ENCODE data around the gene CLMN.
"Not testable (repeated sequence)": the region's sequence is repeated elsewhere in the genome, so short reads cannot be mapped to it uniquely, and the experiment has no call there.

The CLMN gene

DNA sequence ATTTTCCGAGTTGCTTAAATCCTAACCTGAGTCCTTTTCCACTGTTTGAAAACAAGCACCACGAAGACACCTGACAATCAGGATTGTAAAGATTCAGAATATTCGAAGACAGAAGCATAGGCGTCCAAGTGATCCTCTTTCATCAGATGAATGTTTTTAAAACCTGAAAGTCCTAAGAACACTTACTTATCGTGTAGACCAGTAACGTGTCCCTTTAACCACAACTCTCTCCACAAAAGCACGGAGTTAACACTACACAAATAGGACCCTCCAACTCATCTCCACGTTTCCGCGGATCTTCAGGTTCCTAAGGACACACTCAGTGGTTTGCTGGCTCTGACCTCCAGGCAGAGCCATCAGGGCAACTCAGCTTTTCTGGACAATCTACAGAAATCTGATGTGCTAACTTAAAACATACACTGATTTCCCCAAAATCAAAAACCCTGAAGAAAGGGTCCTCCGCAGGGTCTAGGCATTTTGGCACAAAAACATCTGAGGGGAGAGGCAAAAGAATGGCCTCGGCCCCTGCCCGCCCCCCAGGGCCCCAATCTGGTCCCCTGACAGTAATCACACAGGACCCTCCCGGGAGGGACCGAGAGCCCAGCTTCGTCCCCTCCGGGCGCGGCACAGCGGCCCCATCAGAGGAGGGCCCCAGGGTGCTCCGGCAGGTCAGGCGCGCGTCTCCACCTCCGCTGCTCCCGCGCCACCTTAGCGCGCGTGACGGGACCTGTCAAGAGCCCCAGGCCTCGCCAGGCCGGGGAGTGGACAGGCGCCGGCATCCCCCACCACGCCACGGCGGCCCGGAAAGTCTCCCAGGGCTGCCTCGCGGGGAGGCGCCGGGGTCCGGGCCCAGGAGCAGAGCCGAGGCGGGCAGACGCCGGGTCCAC, 163.3 kb downstream of the CLMN start:
- peak; percentile 14 for DNase-seq

DNA sequence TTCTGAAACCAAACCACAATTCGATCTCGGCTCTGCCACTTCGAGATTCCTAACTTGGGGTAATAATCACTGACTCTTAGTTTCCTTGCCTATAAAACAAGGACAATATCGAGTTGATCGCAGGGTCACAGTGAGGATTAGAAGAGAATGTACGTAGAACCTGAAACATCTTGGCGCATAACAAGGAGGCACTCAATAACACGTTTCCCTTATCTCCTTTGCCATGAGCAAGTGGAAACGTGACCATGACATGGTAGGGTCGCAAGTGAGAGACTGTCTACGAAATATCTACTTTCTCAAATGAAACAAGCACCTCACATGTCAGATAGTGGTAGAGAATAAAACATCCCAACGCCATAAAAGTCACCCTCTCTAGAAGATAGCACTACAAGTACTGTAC, 164.7 kb downstream of the CLMN start:
- DNase-seq, result no peak

DNA sequence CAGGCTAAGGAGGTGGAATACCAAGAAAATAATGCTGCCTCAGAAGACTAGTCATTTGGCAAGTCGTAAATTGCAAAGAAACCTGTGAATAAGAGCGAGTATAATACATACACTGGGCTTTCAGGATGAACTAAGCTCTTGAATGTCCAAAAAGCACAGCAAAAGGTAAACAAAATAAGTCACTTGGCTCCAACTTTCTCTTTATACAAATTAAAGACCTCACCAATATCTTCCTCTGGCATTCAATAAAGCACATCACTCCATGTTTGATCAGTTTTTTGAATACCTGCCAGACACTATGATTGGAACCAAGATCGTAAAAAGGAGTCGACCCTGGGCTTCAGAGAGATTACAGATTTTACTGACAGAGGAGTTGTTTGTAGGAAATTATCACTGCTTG, 165.8 kb downstream of the CLMN start:
- DNase-seq, result no peak

DNA sequence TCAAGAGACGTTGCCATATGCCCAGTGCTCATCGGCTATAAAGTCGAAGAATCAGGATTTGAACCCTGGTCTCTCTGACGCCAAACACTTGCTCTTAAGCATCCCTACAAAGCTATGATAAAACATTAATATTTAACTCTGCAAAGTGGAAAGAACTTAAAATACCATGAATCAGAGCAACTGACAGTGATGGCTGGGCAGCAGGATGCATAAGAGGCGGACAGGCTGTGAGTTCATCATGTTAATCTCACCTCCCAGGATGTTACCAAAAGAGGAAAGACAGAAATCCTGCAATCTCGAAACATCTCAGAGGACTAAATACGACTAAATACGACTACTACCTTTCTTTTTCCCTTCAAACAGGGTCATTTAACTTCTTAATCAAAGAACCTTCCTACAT, 168.1 kb downstream of the CLMN start:
- no peak for DNase-seq

DNA sequence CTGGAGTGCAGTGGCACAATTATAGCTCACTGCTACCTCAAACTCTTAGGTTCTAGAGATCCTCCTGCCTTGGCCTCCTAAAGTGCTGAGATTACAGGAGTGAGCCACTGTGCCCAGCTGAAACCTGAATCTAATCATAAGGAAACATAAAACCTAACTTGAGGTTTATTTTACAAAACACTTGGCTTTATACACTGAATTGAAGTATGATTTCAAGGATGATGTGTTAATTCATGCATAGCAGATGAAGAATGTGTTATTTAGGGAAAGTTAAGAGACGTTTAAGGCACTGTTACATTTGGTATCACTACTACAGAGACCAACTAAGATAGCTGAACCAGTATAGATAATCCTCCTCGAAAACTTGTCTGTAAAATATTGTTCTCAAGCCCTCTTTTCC, 168.8 kb downstream of the CLMN start:
- no peak for DNase-seq

DNA sequence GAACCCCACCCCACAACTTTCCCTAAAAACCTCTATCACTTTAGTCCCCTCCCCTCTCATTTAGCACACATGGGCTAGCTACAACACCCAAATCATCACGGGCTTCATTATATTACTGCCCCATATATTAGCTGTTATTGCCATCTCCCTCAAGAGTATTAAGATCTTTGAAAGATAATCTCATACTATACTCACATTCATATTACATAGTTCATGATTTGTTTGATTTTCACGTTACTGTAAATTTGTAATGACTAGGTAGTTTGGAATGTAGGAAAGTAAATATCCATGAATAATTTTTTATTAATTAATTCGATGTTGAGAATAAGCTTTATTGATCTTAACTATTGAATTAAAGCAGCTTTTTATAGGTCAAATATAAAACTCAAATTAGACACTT, 170.3 kb downstream of the CLMN start:
- DNase-seq, result no peak

DNA sequence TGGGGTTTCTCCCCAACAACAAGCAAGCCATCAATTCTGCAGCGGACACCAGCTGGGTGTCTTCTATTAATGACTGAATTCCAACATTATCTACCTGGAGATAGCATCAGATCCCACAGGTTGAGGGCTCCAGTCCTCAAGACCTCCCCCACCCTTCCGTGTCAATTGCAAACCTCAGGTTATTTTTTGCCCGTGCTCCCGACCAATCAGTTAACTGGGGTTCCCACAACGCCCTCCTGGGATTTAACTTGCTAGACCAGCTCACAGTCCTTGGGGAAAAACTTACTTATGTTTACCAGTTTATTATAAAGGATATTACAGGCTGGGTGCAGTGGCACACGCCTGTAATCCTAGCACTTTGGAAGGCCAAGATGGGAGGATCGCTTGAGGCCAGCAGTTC, 172.1 kb downstream of the CLMN start:
- no peak for DNase-seq

DNA sequence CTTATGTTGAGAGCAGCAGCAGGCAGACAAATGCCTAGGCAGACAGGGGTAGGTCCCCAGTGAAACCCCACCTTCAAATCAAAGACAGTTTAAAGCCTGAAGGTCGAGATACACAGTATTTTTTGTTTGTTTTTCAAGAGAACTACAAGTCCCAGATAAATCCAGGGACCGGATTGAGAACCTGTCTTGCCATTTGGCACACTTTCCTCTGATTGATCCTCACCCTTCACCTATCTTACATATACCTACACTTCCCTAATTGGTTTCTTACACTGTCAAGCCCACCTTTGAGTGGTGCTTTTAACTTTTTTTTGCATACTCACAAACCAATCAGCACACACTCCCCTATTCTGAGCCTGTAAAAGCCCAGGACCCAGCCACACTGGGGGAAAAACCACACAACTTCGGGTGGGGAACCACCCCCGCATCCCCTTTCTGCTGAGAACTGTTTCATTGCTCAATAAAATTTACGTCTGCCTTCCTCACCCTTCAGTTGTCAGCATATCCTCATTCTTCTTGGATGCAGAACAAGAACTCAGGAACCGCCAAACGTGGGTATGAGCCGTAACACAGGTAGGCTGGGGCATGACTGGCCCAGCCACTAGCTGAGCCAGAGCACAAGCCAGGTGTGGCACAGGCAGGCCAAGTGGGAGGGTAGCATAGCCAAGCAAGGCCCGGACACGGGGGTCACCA, 173.5 kb downstream of the CLMN start:
- no peak for DNase-seq

DNA sequence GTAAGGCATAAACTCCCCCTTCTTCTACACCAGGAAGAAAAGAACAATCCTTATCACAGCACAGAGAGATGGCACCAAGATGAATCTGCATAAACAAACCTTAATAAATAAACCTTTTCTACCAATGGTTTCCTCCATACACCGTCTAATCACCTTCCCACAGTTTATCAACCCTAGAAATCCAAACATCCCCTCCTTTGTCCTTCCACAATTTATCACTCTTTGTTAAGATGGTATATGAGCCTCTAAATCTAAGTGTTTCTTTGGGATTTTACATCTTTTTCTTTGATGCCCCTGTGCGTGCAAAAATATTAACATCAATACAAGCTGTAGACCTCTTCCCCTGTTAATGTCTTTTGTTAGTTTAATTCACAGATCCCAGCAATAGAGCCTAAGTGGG, 174.9 kb downstream of the CLMN start:
- DNase-seq, result no peak

DNA sequence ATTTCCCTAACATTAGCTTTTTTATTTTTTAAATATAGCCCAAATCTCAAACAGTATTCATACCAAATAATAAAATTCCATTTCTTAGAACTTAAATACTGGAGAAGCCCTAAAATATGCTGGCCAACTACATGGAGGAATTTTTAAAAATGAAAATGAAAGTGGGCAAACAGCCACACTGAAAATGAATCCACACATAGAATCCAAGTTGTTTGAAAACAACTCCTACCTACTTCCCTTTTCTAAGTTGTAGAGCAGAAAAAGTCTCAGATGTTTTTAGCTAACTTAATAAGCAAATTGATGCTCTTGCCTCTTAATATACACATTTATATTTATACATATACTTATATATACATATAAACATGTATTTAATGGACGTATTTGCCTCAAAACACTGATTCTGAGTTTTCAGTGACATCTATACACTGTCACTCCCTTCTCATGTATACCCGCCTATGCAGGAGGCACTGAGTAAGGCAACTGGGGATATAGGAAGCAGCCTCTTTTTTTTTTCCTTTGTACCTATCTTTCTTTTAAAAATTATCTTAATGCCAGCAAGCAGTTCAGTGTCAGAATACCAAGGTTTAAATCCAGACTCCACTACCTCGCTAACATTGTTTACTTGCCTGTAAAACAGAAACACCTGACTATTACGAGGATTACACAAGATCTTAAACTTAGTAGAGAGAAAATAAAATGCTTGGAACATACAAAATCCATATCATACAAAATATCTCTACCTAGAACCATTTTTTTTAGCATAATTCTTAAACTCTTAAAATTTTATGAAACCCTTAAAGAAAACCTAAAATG, 175.7 kb downstream of the CLMN start:
- no peak for DNase-seq

DNA sequence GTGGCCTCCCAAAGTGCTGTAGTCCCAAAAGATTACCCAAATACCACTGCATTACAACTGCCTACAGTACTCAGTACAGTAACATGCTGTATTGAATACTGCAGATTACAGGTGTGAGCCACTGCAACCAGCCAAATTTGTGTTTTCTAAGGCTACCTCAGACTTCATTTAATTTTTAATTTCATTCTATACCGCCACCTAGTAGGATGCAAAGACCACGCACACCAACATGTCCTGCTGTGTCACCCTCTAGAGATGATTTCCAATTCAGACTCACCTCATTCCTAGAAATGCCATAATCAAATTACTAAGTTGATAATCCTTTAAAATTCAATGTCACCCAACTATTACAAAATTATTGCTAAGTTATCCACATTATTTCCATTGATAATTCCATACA, 177.5 kb downstream of the CLMN start:
- DNase-seq, result no peak

DNA sequence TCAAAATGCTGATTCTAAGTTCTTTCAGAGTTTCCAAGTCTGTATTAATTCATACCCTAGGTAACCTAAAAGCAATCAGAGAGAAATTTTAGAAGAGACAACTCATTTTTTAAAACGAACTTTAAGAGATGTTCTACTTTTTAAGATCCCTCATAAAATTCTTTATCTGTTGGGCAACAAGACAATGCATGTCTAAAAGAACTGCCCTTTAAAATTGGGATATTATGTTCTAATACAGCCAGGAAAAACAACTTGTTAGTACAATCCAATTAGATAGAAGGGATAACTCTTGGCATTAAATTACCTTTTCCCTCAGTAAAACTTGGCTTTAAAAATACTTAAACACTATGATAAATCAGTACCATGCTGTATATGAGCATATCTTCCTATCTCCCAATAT, 178.0 kb downstream of the CLMN start:
- no peak for DNase-seq

DNA sequence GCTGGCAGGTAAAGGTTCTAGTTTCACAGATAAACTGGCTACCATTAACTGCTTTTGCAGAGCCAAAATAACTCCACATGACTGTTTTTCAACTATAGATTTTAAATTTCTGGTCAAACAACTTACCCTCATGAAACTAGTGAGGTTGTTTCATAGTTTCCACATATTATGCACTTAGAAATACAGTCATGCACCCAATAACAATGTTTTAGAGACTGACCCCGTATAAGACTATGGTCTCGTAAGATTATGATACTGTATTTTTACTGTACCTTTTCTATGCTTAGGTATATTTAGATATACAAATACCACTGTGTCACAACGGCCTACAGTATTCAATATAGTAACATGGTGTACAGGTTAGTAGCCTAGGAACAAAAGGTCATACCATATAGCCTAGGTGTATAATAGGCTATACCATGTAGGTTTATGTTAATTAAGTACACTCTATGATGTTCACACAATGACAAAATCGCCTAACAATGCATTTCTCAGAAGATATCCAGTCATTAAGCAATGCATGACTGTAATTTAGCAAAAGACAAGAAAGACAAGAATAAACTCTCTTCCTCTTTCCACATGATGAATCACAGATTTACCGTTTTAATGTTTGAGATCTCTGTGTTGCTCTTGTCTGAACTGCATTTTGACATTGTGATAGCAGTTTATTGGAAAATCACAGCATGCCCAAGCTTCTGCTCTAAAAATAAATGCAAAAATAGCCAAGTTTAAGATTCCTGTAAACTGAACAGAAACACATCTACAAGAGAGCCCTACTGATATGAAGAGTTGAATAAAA, 179.4 kb downstream of the CLMN start:
- DNase-seq, result no peak

DNA sequence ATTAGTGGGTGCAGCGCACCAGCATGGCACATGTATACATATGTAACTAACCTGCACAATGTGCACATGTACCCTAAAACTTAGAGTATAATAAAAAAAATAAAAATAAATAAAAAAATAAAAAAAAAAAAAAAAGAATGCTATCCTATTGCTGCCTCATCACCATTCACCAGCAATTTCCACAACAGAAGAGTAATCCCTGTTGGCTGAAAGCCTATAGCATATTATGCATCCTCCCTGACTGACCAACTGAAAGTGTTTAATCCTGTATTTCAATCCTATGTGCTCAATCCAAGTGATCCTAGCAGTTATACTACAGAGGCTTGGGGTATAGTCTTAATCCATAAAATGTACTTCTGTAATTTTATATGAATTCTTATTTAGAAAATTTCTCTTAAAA, 180.8 kb downstream of the CLMN start:
- no peak for DNase-seq

DNA sequence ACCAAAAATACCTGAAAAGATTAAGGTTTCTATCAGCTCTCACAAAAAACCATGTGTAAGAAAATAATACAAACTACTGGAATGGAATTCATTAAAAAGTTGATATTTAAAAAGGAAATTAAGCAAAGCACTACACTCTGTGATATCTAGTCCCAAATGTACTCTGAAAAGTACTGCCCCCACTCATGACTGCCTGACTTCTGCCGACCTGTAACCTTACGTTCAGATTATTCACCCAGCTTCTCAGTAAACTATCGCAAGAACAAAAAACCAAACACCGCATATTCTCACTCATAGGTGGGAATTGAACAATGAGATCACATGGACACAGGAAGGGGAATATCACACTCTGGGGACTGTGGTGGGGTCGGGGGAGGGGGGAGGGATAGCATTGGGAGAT, 181.3 kb downstream of the CLMN start:
- DNase-seq, result not testable (repeated sequence)

DNA sequence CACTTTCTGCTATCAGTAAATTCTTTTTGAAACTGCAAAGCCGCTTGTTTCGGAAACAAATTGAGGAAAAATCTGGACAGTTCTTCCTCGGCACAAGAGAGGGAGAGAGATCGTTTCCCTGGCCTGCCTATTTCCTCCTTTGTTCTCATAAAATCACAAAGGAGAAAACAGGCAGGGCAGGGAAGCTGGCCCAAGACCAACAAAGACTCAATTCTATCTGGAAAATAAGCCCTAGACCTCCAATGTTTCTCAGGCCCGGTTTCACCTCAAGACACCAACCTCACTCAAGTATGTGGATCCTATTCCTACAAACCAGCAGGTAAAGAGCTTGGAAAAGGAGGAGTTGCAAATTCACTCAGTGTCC, 181.9 kb downstream of the CLMN start:
- no peak for DNase-seq

DNA sequence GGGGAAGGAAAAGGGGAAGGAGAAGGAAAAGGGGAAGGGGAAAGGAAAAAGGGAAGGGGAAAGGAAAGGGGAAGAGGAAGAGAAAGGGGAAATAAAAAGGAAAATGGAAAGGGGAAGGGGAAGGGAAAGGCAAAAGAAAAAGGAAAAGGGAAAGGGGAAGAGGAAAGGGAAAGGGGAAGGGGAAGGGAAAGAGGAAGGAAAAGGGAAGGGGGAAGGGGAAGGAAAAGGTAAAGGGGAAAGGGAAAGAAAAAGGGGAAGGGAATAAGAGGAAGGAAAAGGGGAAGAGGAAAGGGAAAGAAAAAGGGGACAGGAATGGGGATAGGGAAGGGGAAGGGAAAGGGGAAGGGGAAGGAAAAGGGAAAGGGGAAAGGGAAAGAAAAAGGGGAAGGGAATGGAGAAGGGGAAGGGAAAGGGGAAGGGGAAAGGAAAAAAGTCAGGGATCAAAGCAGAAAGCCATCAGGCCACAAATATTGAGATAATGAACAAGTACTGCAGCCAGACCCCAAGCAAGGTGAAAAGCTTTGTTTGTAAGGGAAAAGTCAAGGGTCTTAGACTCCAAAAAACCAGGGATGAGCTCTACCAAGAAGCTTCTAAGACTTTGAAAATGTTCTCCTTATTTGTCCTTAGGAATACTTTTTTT, 182.4 kb downstream of the CLMN start:
- no peak for DNase-seq

DNA sequence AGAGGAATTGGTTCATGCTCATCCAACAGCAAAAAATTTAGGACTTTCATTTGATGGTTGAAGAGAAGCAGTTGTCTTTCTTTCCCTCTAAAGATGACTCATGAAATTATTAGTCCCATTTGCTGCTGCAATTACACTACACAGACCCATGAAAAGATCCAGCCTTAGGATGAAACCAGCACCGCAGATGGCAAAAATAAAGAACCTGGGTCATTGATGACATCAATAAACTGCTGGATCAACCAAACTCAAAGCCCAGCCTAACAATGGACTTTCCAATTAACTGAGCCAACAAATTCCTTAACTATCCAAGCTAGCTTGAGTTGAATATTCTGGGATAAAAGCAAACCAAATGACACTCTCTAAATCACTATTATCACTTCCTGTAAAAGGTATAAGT, 183.1 kb downstream of the CLMN start:
- no peak for DNase-seq

DNA sequence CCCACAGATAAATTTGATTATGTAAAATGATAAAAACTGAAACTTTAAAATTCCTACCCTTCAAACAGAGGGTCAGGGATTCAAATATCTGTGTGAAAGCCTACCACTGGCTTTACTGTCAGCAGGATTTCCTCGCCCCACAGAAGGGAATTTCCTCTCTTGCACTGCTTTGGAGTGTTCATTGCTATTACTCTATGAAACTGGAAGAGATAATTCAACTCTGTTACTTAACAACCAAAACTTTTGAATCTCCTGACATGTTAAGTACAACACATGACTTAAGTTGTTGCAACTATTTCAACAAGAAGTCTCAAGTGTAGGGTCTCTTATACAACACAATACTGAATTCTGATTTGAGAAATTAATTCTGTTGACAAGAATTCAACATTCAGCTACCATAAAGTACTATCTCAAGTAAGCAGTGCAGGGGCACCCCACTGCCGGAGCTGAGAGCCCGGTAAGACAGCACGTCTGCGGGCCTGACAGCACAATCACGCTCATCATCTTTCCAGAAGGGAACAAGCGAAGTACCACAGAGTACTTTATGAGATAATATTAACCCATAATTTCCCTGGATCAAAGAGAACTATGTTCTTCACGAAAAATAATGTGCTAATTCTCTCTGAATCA, 185.3 kb downstream of the CLMN start:
- DNase-seq, result no peak

DNA sequence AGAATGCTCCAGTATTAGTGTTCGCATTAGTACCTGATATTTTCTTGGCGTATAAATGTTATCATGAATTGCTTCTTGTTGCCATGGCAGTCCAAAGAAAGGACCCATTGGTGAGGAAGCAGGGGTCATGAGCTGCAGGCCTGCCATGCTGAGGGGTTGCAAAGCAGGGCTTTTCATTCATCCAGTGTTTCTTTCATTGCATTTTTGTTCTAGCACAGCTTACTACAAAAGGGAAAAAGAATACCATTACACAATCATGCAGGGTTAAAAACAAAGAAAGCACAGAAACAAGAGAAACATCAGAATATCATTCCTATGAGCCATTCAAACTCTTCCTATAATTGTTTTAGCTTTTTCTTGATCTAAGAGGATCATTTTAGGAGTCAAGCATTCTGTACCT, 186.4 kb downstream of the CLMN start:
- DNase-seq, result no peak

DNA sequence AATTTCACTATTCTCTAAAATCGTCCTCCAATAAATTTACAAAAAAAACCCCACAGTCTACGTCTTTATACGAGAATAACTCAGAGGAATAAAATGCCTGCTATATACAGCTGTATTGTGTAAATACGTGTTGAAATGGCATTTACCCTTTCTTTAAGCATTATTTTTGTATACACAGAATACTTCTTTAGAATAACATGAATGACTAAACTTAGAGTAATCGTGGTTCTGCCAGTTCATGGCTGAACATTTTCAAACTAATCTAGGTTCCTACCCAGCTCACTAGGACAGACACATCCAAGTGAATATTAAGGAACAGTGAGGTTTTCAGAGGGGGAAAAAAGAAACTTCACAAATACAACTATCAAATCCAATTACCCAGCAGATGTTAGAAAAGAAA, 186.9 kb downstream of the CLMN start:
- DNase-seq, result no peak
